NOMO-1 treated with dmso at 0.1 percent for 144 hours (cell line): Measurements from ENCODE around the gene TOM1L2.
A peak's percentile ranks its signal among the peaks of the same experiment; 100 is the strongest.
"Not testable (repeated sequence)": the region's sequence is repeated elsewhere in the genome, so short reads cannot be mapped to it uniquely, and the experiment has no call there.

Experiments used
- DNase-seq: peaks from one replicate; lab custom pipeline; 2025; ENCODE audit not compliant: unreplicated experiment; lab: John Stamatoyannopoulos, UW

TOM1L2 gene

DNA sequence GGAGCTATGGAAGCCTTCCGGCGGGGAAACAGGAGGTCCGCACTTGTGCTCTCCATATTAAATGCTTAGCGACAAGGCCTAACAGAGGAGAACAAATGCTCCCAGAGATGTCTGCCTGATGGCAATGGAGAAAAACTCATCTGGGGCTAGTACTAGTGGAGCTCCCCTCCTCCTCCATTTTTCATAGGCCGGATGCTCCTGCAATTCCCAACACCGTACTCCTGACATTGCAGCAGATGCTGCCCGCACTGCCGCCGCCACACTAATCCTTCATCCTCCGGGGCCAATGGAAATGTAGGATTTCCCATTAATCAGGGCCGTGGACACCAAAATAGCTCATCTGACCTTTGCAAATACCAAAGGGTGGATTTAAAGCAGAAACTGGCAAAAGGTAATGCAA lies 27.5 kb downstream of the TOM1L2 start:
- no peak for DNase-seq

- no peak for DNase-seq
Measured at GRCh38 chr17:17944242-17944641, 28.0 kb downstream of the TOM1L2 start.

- DNase-seq, result no peak
Measured at GRCh38 chr17:17943281-17943984, 28.8 kb downstream of the TOM1L2 start.

DNA sequence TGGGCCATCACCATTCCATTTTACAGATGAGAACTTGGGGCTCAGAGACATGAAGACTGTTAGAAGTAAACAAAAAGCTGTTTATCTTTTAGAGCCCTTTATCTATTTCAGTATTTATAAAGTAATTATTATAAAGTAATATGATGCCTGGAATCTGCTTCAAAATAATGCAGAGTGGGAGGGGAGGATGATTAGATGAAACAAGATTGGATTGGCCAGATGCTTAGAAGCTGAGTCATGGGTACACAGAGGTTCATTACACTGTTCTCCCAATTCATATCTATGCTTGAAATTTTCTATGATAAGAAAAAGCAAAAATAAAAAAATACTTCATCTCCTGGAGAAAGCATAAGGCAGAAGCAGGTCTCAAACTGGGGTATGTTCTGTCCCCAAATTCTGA lies 29.4 kb downstream of the TOM1L2 start:
- DNase-seq, result no peak

GRCh38 chr17:17941015-17941414 lies 31.2 kb downstream of the TOM1L2 start:
- DNase-seq, result no peak

- no peak for DNase-seq
Measured at GRCh38 chr17:17940441-17940911, 31.7 kb downstream of the TOM1L2 start.

DNA sequence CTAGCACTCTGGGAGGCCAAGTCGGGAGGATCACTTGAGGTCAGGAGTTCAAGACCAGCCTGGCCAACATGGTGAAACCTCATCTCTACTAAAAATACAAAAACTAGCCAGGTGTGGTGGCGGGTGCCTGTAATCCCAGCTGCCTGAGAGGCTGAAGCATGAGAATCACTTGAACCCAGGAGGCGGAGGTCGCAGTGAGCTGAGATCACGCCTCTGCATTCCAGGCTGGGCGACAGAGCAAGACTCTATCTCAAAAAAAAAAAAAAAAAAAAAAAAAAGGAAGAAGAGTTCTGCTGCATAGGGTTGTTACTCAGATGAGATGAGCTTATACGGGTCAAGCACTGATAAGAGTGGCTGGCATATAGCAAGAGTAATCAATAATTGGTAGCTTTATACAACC lies 32.3 kb downstream of the TOM1L2 start:
- not testable (repeated sequence) for DNase-seq

GRCh38 chr17:17938388-17939107 lies 33.7 kb downstream of the TOM1L2 start:
- no peak for DNase-seq

GRCh38 chr17:17937958-17938357 lies 34.2 kb downstream of the TOM1L2 start:
- no peak for DNase-seq

DNA sequence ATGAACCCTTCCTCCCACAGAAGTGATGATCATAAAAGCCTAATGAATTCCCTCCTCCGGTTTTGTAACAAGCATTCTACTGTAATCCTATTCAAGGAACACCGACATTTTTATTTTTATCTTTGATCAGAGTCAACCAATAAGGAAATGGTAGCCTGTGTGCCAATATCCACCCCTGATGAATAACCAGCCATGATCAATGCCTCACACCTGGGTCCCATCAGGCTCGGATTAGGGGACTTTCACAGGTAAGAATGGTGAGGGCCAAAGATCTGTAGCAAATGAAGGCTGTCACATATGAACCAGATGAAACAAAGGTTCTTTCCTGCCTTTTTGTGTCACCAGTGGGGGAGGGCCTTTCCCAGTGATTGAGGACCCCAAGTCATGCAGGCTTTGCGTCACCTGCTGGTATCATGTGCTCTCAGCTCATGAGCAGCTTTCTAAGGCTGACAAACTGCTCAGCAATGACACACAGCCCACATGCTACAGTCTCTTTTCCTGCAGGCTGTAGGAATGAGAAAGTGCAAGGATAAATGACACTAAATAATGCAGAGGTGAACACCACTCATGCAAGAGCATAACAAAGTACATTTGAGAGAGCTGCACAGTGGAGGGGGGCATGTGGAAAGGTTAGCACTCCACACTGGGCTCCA lies 34.9 kb downstream of the TOM1L2 start:
- DNase-seq, result no peak

DNA sequence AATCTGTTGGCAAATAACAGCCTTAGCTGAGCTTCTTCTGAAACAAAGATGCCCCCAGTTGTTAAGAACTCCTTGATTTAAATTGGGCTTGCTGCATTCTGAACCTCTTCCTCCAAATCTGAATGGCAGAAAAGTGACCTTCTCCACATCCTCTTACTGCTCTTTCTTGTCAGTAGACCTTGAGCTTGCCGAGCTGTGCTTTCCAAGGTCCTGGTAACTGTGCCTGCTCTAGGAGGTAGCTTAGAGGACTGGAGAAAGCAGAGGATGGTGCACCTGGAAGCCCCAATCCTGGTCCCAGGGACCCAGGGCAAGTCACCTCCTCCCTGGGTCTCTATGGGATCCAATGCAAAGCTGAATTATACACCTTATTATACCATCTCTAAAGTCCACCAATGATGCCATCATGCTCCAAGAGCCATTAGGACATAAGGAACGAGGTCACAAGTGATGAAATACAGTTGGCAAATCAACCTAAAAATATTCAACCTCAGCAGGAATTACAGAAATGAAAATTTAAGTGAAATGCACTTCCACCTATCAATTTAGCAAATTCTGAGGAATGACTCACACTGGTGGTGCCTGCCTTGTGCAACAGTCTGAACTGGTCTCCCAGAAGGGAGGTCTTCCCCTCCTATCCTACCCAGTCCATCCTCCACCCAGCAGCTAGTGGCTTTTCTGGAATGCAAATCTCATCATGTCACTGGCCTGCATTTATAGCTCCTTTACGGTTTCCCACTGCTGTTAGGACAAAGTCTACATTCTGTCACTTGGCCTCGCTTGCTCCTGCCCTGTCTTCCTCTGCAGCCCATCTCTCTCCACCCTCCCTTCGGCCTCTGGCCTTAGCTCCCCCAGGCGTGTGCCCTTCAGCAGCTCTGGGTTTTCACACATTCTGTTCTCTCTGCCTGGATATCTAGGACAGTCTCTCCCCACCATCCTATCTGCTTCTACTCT lies 36.6 kb downstream of the TOM1L2 start:
- DNase-seq, result peak; percentile 83

DNA sequence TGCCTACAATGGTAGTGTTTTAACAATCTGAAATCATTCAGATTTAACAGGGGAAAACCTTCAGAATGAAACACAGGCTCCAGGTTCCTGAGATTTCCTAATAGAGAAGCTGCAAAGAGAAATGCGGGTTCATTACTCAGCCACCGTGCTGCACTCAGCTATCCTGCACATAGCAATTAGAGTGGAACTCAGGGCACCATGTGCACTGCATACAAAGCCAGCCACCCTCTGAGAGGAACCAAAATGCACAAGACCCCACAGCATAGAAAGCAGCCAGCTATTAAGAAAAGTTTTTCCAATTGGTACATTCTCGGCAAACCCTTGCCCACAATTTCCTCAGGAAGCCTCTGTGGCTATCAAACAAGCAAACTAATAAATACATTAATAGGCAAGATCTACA lies 37.4 kb downstream of the TOM1L2 start:
- DNase-seq, result no peak

DNA sequence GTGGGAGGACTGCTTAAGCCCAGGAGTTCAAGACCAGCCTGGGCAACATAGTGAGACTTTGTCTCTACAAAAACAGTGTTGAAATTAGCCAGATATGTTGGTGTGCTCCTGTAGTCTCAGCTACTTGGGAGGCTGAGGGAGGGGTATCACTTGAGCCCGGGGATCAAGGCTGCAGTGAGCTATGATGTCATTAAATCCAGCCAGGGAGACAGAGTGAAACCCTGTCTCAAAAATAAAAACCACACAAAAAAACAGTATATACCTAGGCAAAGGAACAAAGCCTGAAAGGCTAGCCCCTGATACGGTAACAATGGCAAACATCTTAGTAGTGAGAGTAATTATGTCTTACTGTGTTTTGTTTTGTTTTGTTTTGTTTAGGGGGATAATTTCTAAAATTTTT lies 38.0 kb downstream of the TOM1L2 start:
- no peak for DNase-seq

GRCh38 chr17:17933775-17934174 lies 38.4 kb downstream of the TOM1L2 start:
- DNase-seq, result no peak

GRCh38 chr17:17931159-17931558 lies 41.0 kb downstream of the TOM1L2 start:
- no peak for DNase-seq

DNA sequence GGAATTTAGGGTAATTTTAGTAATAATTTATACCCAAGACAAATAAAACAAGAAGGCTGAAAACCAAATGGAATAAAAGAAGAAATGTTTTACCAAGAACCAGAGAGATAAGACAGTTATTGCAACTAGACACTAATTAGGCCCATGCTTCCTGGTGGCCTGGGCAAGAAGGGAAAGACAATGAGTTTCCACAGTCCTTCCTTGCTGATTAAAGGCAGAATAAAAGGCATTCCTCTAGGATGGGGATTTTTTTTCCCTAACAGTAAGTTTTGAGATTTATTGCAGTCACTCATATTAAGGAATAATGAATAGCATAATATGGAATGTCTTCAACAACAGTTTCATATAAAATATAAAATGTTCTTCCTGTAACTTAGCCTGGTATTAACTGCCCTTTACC lies 41.5 kb downstream of the TOM1L2 start:
- no peak for DNase-seq

GRCh38 chr17:17929655-17930380 lies 42.4 kb downstream of the TOM1L2 start:
- DNase-seq, result no peak

GRCh38 chr17:17928398-17929287 lies 43.6 kb downstream of the TOM1L2 start:
- no peak for DNase-seq

DNA sequence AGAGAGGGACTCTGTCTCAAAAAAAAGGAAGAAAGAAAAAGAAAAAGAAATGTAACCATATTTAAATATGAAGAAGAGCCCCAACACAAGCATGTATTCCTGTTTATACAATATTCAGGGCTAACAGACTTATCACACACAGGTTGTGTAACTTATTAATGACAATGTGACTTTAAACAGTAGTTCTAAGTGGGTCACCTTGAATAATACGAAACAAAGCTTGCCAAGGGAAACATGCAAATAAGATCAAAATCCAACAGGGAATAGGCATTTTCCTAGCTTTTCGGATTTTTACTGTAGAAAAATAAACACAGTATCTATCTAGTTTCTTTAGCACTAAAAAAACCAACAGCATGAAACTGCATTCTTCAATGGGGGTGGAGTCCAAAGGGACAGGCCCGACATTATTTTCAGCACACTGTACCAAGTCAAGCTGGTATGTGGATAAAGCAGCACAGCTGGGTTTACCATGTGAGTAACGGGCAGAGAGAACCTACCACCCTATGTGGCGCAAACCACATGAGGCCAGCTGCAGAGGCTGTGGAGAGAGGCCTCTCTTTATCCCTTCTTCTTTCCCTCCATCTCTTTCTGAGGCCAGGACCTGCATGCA lies 45.3 kb downstream of the TOM1L2 start:
- DNase-seq, result no peak
